ENCODE data around the gene TMEM217. TPM values are rescaled to one million over a fixed set of nuclear protein-coding genes. Genes with fewer than 3 reads are reported as not detected.
A peak's percentile ranks its signal among the peaks of the same experiment; 100 is the strongest.

The TMEM217 gene
- polyA plus RNA-seq, 1 donor from 2014 or later, result 0.32 TPM

- H3K4me2 ChIP-seq (ENCODE audit: low read length), result no peak overlapping the region
- no peaks in the 10 kb centered on the region for H3K36me3 ChIP-seq (ENCODE audit: insufficient read depth, low read length)
- no peaks in the 10 kb centered on the region for H3K79me2 ChIP-seq (replicated peaks; ENCODE audit: insufficient read depth, low read length)
- no peak overlapping the region for H3K4me3 ChIP-seq (ENCODE audit: low read length)
- no peaks in the 10 kb centered on the region for H3K9me2 ChIP-seq (ENCODE audit: insufficient read depth, low read length)
- no peak overlapping the region for H3K27ac ChIP-seq (ENCODE audit: low read length)
- no peaks in the 10 kb centered on the region for H3F3A ChIP-seq (ENCODE audit: insufficient read depth, low read length, poor library complexity, severe bottlenecking)
- no peak overlapping the region for H2AFZ ChIP-seq (ENCODE audit: low read depth, low read length)
- no peaks in the 10 kb centered on the region for H4K20me1 ChIP-seq (ENCODE audit: insufficient read depth)
- H3K9me3 ChIP-seq (ENCODE audit: low read length), result no peaks in the 10 kb centered on the region
- H3K9ac ChIP-seq (ENCODE audit: low read length), result no peak overlapping the region
- TF ChIP-seq RAD21 (conservative IDR thresholded peaks at IDR 0.05), result no peak
- no peak for TF ChIP-seq MXI1 (conservative IDR thresholded peaks at IDR 0.05; ENCODE audit: poor library complexity, severe bottlenecking)
- TF ChIP-seq EZH2 (IDR thresholded peaks at IDR 0.05; ENCODE audit: borderline replicate concordance, insufficient read depth, low read length, poor library complexity, severe bottlenecking), result no peak
- no peak for TF ChIP-seq SMC3 (conservative IDR thresholded peaks at IDR 0.05; ENCODE audit: poor library complexity)
- TF ChIP-seq POLR2AphosphoS5 (IDR thresholded peaks at IDR 0.05), result no peak
- TF ChIP-seq, protein P1, sequence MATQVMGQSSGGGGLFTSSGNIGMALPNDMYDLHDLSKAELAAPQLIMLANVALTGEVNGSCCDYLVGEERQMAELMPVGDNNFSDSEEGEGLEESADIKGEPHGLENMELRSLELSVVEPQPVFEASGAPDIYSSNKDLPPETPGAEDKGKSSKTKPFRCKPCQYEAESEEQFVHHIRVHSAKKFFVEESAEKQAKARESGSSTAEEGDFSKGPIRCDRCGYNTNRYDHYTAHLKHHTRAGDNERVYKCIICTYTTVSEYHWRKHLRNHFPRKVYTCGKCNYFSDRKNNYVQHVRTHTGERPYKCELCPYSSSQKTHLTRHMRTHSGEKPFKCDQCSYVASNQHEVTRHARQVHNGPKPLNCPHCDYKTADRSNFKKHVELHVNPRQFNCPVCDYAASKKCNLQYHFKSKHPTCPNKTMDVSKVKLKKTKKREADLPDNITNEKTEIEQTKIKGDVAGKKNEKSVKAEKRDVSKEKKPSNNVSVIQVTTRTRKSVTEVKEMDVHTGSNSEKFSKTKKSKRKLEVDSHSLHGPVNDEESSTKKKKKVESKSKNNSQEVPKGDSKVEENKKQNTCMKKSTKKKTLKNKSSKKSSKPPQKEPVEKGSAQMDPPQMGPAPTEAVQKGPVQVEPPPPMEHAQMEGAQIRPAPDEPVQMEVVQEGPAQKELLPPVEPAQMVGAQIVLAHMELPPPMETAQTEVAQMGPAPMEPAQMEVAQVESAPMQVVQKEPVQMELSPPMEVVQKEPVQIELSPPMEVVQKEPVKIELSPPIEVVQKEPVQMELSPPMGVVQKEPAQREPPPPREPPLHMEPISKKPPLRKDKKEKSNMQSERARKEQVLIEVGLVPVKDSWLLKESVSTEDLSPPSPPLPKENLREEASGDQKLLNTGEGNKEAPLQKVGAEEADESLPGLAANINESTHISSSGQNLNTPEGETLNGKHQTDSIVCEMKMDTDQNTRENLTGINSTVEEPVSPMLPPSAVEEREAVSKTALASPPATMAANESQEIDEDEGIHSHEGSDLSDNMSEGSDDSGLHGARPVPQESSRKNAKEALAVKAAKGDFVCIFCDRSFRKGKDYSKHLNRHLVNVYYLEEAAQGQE (IDR thresholded peaks at IDR 0.05; ENCODE audit: borderline replicate concordance), result no peak
- TF ChIP-seq EP300 (conservative IDR thresholded peaks at IDR 0.05; ENCODE audit: poor library complexity, severe bottlenecking), result no peak
- TF ChIP-seq TAF1 (IDR thresholded peaks at IDR 0.05; ENCODE audit: low read depth), result no peak
- H3K27me3 ChIP-seq (ENCODE audit: insufficient read depth, low read depth, low read length), result no peaks in the 10 kb centered on the region
Measured at GRCh38 chr6:37225350-37226169, 32.4 kb downstream of the TMEM217 start.

DNA sequence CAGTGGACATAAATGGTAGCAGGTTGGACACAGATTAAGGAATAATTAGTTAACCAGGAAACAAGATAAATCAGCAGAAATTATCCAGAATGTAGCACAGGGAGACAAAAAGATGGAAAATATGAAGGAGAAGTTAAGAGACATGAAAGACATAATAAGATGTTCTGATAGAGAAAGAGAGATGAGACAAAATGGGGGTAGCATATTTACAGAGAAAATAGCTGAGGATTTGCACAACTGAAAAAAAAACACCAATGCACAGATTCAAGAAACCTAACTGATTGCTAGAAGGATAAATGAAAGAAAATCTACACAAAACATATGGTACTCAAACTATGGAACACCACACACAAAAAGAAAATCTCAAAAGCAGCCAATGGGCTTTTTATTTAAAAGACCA lies 35.0 kb downstream of the TMEM217 start:
- Histone ChIP-seq H4K20me1 (ENCODE audit: insufficient read depth) (no peaks in the 10 kb centered on the region), H3K9me3 (ENCODE audit: low read length) (no peaks in the 10 kb centered on the region), H3K9me2 (ENCODE audit: insufficient read depth, low read length) (no peaks in the 10 kb centered on the region), H3K27ac (ENCODE audit: low read length) (no peak overlapping the region), H3F3A (ENCODE audit: insufficient read depth, low read length, poor library complexity, severe bottlenecking) (no peaks in the 10 kb centered on the region), H3K27me3 (ENCODE audit: insufficient read depth, low read depth, low read length) (no peaks in the 10 kb centered on the region), H3K9ac (ENCODE audit: low read length) (no peak overlapping the region), H3K4me2 (ENCODE audit: low read length) (no peak overlapping the region), H3K4me3 (ENCODE audit: low read length) (peak overlapping the region; percentile 62), H2AFZ (ENCODE audit: low read depth, low read length) (no peak overlapping the region), H3K79me2 (replicated peaks; ENCODE audit: insufficient read depth, low read length) (no peaks in the 10 kb centered on the region), H3K36me3 (ENCODE audit: insufficient read depth, low read length) (no peaks in the 10 kb centered on the region)
- TF ChIP-seq TAF1 (IDR thresholded peaks at IDR 0.05; ENCODE audit: low read depth), result no peak
- TF ChIP-seq SMC3 (conservative IDR thresholded peaks at IDR 0.05; ENCODE audit: poor library complexity), result no peak
- TF ChIP-seq MXI1 (conservative IDR thresholded peaks at IDR 0.05; ENCODE audit: poor library complexity, severe bottlenecking), result no peak
- no peak for TF ChIP-seq EP300 (conservative IDR thresholded peaks at IDR 0.05; ENCODE audit: poor library complexity, severe bottlenecking)
- no peak for TF ChIP-seq CTCF (IDR thresholded peaks at IDR 0.05; ENCODE audit: poor library complexity, severe bottlenecking)
- TF ChIP-seq EZH2 (IDR thresholded peaks at IDR 0.05; ENCODE audit: borderline replicate concordance, insufficient read depth, low read length, poor library complexity, severe bottlenecking), result no peak
- no peak for TF ChIP-seq POLR2AphosphoS5 (IDR thresholded peaks at IDR 0.05)
- no peak for TF ChIP-seq RAD21 (conservative IDR thresholded peaks at IDR 0.05)
- TF ChIP-seq, protein P1 (IDR thresholded peaks at IDR 0.05; ENCODE audit: borderline replicate concordance), result no peak

All from neural cell (in vitro differentiated cells).